Measurements from ENCODE around the gene HSD11B1.

GRCh38 chr1:209721323-209721722 is 16.7 kb downstream of the HSD11B1 start:
- TF ChIP-seq EZH2 (IDR thresholded peaks at IDR 0.05) = no peak
- no peak for TF ChIP-seq POLR2AphosphoS5 (IDR thresholded peaks at IDR 0.05; ENCODE audit: borderline replicate concordance, low read depth, low read length)

Measured in SK-N-MC (cell line).